NB4 (cell line): ENCODE results near the gene PSKH1.
A peak's percentile ranks its signal among the peaks of the same experiment; 100 is the strongest.

Source experiments
- MYC ChIP-seq: IDR thresholded peaks from 2 replicates; pipeline ENCODE4 v1.6.1; 2011; ENCODE audit warnings: low read depth, low read length
- POLR2A ChIP-seq: IDR thresholded peaks from 2 replicates; pipeline ENCODE4 v1.6.1; 2011; ENCODE audit warnings: mild to moderate bottlenecking; ENCODE audit not compliant: insufficient read length; ENCODE audit errors: extremely low read depth
- TF ChIP-seq, protein P1 (sequence below): IDR thresholded peaks from one replicate; pipeline ENCODE4 v1.5.1; 2012; ENCODE audit warnings: low read depth, low read length
- TF ChIP-seq, protein P2 (sequence below): IDR thresholded peaks from 2 replicates; pipeline ENCODE4 v1.6.1; 2011; ENCODE audit warnings: low read depth, low read length

DNA sequence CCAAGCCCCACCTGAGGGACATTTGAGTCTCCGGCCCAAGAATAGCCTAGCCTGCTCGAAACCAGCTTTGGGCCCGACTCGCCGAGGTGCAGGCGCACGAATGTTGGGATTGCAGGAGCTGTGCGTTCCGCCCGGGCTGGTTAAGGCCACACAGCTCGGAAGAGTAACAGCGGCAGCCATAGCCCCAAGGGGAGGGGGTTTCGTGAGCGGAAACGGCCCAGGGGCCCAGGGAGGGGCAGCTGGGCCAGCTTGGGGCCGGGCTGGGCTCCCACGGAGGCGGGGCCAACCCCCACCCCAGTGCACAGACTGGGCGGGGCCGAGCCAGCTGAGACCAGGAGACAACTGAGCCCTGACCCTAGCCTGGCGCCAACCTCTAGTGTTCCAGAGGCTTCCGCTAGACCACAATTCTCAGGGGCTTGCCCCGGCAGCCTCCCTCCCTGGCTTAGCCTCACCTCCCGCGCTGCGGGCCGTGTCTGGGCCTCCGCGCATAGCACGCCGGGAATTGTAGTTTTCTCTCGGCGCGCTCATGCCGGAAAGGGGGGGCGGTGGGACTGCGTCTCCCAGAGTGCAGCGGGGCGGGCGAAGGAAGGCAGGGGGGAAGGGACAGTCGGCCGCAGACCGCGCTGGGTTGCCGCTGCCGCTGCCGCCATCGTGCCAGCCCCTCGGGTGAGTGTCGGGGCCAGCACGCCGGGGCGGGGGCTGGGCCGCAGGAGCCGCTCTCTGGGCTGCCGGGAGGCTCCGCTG is 46.6 kb upstream of the PSKH1 start, which contains the start of gene NUTF2:
- TF ChIP-seq, protein P1, sequence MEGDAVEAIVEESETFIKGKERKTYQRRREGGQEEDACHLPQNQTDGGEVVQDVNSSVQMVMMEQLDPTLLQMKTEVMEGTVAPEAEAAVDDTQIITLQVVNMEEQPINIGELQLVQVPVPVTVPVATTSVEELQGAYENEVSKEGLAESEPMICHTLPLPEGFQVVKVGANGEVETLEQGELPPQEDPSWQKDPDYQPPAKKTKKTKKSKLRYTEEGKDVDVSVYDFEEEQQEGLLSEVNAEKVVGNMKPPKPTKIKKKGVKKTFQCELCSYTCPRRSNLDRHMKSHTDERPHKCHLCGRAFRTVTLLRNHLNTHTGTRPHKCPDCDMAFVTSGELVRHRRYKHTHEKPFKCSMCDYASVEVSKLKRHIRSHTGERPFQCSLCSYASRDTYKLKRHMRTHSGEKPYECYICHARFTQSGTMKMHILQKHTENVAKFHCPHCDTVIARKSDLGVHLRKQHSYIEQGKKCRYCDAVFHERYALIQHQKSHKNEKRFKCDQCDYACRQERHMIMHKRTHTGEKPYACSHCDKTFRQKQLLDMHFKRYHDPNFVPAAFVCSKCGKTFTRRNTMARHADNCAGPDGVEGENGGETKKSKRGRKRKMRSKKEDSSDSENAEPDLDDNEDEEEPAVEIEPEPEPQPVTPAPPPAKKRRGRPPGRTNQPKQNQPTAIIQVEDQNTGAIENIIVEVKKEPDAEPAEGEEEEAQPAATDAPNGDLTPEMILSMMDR = no peak
- TF ChIP-seq POLR2A = peak; percentile 44
- TF ChIP-seq, protein P2, sequence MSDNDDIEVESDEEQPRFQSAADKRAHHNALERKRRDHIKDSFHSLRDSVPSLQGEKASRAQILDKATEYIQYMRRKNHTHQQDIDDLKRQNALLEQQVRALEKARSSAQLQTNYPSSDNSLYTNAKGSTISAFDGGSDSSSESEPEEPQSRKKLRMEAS = peak; percentile 60; the same call in 1 of the 2 replicates
- TF ChIP-seq MYC = peak; percentile 45
